ENCODE measurements around the gene XRCC1. TPM values are rescaled to one million over a fixed set of nuclear protein-coding genes. Genes with fewer than 3 reads are reported as not detected.
"Not testable (repeated sequence)": the region's sequence is repeated elsewhere in the genome, so short reads cannot be mapped to it uniquely, and the experiment has no call there.

The XRCC1 gene
- total RNA-seq, 4 donors from 2014 or later: 9.3 to 20.3 (median 16.7) TPM

GRCh38 chr19:43552616-43553015 is 22.7 kb downstream of the XRCC1 start:
- TF ChIP-seq POLR2A (IDR thresholded peaks at IDR 0.05): no peak
- TF ChIP-seq CTCF (IDR thresholded peaks at IDR 0.05 in 4 of 5, conservative IDR thresholded peaks at IDR 0.05 in 1 of 5): no peak
- Histone ChIP-seq H3K36me3 (peaks cover 0 to 45% of the 10 kb centered on the region in 2 donors), H3K27ac (no peak overlapping the region), H3K4me1 (no peaks in the 10 kb centered on the region), H3K4me3 (no peak overlapping the region), H3K9me3 (no peaks in the 10 kb centered on the region), H3K27me3 (no peaks in the 10 kb centered on the region)
- intact Hi-C loops (cut with DNase I; ENCODE audit: low total_unique reads) (no loop called here), in situ Hi-C loops (cut with MboI; ENCODE audit: low sequenced_read_pairs in 4 of 4) (no loop called here)
- ATAC-seq: no peak
- DNase-seq: no peak

GRCh38 chr19:43552198-43552450 is 23.2 kb downstream of the XRCC1 start:
- DNase-seq (no peak), ATAC-seq (no peak)
- TF ChIP-seq CTCF (IDR thresholded peaks at IDR 0.05 in 4 of 5, conservative IDR thresholded peaks at IDR 0.05 in 1 of 5): no peak
- no peak for TF ChIP-seq POLR2A (IDR thresholded peaks at IDR 0.05)
- Histone ChIP-seq H3K4me3 (no peak overlapping the region), H3K9me3 (no peaks in the 10 kb centered on the region), H3K4me1 (no peaks in the 10 kb centered on the region), H3K27ac (no peak overlapping the region), H3K36me3 (peaks cover 0 to 45% of the 10 kb centered on the region in 2 donors), H3K27me3 (no peaks in the 10 kb centered on the region)
- intact Hi-C loops (cut with DNase I; ENCODE audit: low total_unique reads) (no loop called here), in situ Hi-C loops (cut with MboI; ENCODE audit: low sequenced_read_pairs in 4 of 4) (no loop called here)

GRCh38 chr19:43551399-43552197 is 23.7 kb downstream of the XRCC1 start:
- intact Hi-C loops (cut with DNase I; ENCODE audit: low total_unique reads): no loop called here

GRCh38 chr19:43548706-43549105 is 26.6 kb downstream of the XRCC1 start:
- no peak for DNase-seq
- no peak overlapping the region for H3K27ac ChIP-seq
- peaks cover 0 to 53% of the 10 kb centered on the region in 2 donors for H3K36me3 ChIP-seq
- H3K9me3 ChIP-seq: no peaks in the 10 kb centered on the region
- ATAC-seq: no peak
- H3K27me3 ChIP-seq: no peaks in the 10 kb centered on the region
- in situ Hi-C loops (cut with MboI; ENCODE audit: low sequenced_read_pairs in 4 of 4) (loop anchor here in 1 of 4 donors (25.0 kb wide), 1 partner anchor 114 kb away; the partner anchor contains the start of gene PLAUR), intact Hi-C loops (cut with DNase I; ENCODE audit: low total_unique reads) (no loop called here)
- no peak overlapping the region for H3K4me3 ChIP-seq
- TF ChIP-seq POLR2A (IDR thresholded peaks at IDR 0.05): no peak
- no peak for TF ChIP-seq CTCF (IDR thresholded peaks at IDR 0.05 in 4 of 5, conservative IDR thresholded peaks at IDR 0.05 in 1 of 5)
- no peaks in the 10 kb centered on the region for H3K4me1 ChIP-seq

More at GRCh38 chr19:43551399-43552197, 23.7 kb downstream of the XRCC1 start:
- no peak overlapping the region for H3K4me3 ChIP-seq
- no peak for DNase-seq
- in situ Hi-C loops (cut with MboI; ENCODE audit: low sequenced_read_pairs in 4 of 4): no loop called here
- TF ChIP-seq CTCF (IDR thresholded peaks at IDR 0.05 in 4 of 5, conservative IDR thresholded peaks at IDR 0.05 in 1 of 5) (no peak), POLR2A (IDR thresholded peaks at IDR 0.05) (no peak)
- no peaks in the 10 kb centered on the region for H3K9me3 ChIP-seq
- no peak overlapping the region for H3K27ac ChIP-seq
- no peaks in the 10 kb centered on the region for H3K4me1 ChIP-seq
- no peaks in the 10 kb centered on the region for H3K27me3 ChIP-seq
- ATAC-seq: no peak
- peaks cover 0 to 45% of the 10 kb centered on the region in 2 donors for H3K36me3 ChIP-seq

- DNase-seq; H3K4me1 ChIP-seq; H3K4me3 ChIP-seq; H3K9me3 ChIP-seq; ATAC-seq; H3K27ac ChIP-seq; intact Hi-C loops (cut with DNase I; ENCODE audit: low total_unique reads); H3K27me3 ChIP-seq: not testable (repeated sequence)
- in situ Hi-C loops (cut with MboI; ENCODE audit: low sequenced_read_pairs in 4 of 4): loop anchor here in 1 of 4 donors (25.0 kb wide), 1 partner anchor 114 kb away; the partner anchor contains the start of gene PLAUR
- H3K36me3 ChIP-seq: peaks cover 0 to 56% of the 10 kb centered on the region in 2 donors
Observed at GRCh38 chr19:43547926-43548325, 27.4 kb downstream of the XRCC1 start.
